HG03460 (cell line): ENCODE data around the gene MAPK6.
A peak's percentile ranks its signal among the peaks of the same experiment; 100 is the strongest.
"Not testable (repeated sequence)": the region's sequence is repeated elsewhere in the genome, so short reads cannot be mapped to it uniquely, and the experiment has no call there.

Source experiments
- ATAC-seq: cut with Tn5 transposase; IDR thresholded peaks from one replicate; pipeline ENCODE4 v1.9.1; 2021; ENCODE audit not compliant: unreplicated experiment

The MAPK6 gene

GRCh38 chr15:52018693-52019393, at the start of gene MAPK6:
TSS of gene MAPK6 (plus strand) at chr15:52019219. CDS start at chr15:52046461, 27,242 bp downstream.
- peak; percentile 64 for ATAC-seq

GRCh38 chr15:51969728-51970127, 49.3 kb upstream of the MAPK6 start:
- ATAC-seq: no peak

DNA sequence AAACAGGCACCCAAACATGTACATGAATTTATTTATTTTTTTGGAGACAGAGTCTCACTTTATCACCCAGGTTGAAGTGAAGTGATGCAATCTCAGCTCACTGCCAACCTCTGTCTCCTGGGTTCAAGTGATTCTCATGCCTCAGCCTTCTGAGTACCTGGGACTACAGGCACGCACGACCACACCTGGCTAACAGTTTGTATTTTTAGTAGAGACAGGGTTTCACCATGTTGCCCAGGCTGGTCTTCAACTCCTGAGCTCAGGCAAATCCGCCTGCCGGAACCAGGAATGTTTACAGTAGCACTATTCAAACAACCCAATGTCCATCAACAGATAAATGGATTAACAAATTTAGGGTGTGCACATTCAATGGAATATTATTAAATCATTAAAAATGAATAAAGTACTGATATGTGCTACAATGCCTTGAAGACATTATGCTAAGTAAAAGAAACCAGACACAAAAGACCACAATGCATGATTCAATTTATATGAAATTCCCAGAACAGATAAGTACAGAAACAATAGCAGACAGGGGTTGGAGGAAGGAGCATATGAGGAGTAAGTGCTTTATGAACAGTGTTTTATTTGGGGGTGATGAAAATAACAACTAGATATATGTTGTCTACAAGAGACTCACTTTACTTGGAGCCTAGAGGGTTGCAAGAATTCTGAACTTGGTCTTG, 48.7 kb upstream of the MAPK6 start:
- ATAC-seq: no peak

DNA sequence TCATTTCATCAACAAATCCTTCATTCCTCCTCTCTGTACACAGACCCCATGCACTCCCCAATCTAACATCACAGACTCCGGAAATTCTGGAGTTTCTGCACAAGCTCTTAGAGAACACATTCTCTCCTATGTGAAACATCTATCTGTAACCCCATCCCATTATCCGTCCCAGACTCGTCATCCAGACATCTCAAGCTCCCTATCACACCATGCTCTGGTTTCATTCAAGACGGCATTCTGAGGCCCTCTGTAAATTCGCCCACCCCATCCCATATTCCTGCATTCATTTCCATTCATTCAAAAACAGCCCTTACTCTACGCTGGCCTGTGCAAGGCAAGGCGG, 48.0 kb upstream of the MAPK6 start:
- peak; percentile 8 for ATAC-seq

DNA sequence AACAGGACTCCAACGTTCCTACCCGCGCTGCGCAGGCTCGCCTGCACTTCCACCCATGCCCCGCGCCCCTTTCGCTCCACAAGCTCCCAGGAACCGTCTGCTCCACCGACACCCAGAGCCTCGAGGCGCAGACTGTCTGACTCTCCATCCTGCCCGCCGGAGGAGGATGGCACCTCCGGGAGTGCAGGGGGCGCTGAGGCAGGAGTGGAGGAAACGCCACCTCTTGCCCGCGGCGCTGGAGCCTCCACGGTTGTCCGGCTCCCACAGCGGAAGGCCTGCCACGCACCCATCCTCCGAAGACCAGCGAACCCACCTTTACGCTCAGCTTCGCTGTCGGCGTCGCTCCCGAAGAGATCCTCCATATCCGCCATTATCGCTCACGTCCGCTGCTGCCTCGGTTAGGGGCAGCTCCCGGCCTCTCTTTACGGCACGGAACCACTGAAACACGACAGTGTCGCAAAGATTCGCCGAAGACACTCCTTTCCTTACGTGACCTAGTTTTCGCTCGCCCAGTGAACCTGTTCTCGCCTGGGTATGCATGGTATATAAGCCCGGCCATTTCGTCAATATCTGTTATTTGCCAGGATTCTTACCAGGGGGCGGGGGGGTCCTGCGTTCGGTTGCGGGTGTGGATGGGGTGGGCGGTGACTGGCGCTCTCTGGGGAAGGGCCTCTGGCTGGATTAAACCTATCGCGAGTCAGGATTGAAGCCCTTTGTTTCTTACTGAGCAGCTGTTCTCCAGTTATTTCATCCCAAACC, 47.5 kb upstream of the MAPK6 start, which contains the start of gene LEO1:
Gene LEO1, minus strand, starts transcription at position 404 of the 759 bp plus-strand sequence. Its CDS starts 33 bp downstream, at position 371.
- ATAC-seq: peak; percentile 82

DNA sequence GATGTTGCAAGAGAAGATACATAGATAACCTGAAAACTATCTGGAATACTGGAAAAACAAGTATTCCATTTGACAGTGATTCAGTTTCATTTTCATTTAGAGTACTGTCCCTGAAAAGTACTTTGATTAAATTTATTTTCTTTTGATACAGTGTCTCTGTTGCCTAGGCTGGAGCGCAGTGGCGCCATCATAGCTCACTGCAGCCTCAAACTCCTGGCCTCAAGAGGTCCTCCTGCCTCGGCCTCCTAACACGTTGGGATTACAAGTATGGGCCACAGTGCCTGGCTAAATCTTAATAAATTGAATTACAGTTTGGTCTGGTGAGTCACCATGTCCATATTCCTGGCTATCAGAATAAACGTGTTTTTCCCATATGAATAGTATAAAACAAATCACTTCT, 45.8 kb upstream of the MAPK6 start:
- no peak for ATAC-seq

GRCh38 chr15:51973775-51974174, 45.2 kb upstream of the MAPK6 start:
- no peak for ATAC-seq

GRCh38 chr15:51982013-51982769, 36.8 kb upstream of the MAPK6 start:
- peak; percentile 93 for ATAC-seq

DNA sequence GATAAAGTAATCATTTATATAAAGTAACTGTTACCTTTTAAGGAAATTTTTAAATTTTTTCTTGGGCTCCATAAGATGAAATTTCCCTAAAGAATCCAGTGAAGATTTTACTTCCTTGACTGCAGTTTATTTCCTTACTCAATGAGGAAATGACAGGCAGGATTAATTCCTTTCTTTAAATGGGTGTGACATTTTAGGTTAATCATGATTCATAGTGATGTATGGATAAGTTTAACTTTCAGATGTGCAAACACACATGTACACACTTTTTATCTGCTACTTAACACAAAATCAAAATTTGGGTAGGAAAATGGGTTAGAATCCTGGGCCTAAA, 36.3 kb upstream of the MAPK6 start:
- ATAC-seq: no peak

- no peak for ATAC-seq
Measured at GRCh38 chr15:51991141-51991540, 27.9 kb upstream of the MAPK6 start.

- ATAC-seq: no peak
Measured at GRCh38 chr15:51992953-51993352, 26.1 kb upstream of the MAPK6 start.

GRCh38 chr15:52002351-52002750, 16.7 kb upstream of the MAPK6 start:
- no peak for ATAC-seq

GRCh38 chr15:52003089-52003488, 15.9 kb upstream of the MAPK6 start:
- not testable (repeated sequence) for ATAC-seq

DNA sequence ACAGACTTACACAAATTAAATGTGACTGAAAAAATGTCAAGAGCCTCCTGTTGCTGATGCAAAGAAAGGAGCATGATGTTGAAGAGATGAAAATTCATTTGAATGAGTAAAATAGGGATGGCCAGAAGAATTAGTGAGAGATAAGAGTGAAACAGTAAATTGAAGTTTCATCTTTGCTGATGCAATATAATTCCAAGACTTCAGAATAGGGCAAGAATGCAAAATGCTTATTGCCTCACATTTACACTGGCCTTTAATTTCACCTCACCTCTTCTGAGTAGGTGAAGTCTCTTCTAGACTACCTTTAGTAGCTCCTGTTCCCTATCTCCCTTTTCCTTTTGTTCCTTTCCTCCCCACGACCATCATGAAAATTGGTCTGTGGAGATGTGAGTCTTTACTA, 15.3 kb upstream of the MAPK6 start:
- ATAC-seq: no peak

GRCh38 chr15:52004806-52005205, 14.2 kb upstream of the MAPK6 start:
- no peak for ATAC-seq

DNA sequence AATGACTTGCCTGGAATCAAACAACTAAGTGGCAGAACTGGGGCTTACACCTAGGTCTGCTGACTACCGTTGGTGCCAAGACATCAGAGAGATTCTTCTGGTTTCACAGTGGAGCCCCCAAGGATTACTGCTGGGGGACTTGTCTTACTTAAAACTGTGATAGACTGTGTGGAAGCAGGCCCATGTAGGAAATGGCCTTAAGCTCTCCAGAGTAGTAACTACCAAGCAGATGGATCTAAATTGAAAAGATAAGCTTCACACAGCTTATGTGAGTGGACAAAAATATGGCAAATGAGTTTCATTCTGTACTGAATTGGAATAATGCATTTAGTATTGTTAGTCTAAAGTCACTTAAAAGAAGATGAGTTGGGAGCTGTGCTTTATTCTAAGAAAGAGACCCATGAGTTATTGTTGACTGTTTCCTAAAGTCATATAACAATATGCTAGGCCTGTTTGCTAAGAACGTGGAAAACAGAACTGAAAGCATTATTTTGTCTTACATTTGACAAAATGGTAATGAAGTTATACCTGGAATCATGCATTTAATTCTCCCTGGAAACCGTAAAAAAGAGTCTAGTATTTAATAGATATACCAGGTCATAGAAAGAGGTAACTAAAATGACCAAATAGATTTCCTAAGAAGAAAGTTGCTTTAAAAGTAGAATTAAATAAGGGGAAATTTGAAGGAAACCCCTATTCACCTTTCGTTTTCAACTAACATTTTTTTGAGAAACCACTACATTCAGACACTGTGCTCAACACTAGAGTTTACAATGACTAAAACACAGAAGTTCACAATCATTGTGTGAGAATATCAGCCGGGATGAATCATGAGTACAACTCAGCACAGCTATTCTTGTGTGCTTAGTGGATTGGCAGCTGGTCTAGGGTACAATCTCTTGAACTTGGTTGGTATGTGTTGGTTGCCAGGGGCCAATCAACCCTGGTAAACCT, 13.0 kb upstream of the MAPK6 start:
- ATAC-seq: peak; percentile 60

DNA sequence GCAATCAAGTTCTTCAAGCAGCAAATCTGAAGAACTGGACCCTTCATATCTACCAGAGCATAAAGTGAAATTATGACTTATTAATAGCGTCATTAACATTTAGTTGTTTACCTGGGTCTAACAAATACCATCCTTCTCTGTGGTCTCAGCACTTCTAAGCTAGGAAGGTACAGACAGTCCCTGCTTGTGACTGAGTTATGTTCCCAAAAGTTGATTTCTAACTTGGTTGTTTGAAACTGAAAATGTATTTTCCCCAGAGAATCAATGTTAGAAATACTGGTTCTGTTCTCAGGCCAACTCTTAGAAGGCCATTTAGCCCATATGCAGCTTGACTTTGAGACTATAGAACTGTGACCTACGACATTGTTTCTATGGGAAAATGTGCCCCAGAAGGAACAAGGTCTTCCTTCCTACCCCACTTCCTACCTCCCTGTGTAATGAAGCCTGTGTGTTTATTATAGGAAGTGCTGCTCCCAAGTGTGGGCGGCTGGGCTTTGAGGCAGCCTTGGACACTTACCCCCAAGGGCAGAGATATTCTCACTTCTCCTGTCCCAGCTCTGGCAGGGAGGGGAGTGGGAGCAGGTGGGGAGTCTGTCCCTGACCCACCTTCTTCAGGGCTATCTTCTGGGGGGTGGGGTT, 12.2 kb upstream of the MAPK6 start:
- peak; percentile 37 for ATAC-seq

- ATAC-seq: no peak
Measured at GRCh38 chr15:52008359-52008697, 10.7 kb upstream of the MAPK6 start.

DNA sequence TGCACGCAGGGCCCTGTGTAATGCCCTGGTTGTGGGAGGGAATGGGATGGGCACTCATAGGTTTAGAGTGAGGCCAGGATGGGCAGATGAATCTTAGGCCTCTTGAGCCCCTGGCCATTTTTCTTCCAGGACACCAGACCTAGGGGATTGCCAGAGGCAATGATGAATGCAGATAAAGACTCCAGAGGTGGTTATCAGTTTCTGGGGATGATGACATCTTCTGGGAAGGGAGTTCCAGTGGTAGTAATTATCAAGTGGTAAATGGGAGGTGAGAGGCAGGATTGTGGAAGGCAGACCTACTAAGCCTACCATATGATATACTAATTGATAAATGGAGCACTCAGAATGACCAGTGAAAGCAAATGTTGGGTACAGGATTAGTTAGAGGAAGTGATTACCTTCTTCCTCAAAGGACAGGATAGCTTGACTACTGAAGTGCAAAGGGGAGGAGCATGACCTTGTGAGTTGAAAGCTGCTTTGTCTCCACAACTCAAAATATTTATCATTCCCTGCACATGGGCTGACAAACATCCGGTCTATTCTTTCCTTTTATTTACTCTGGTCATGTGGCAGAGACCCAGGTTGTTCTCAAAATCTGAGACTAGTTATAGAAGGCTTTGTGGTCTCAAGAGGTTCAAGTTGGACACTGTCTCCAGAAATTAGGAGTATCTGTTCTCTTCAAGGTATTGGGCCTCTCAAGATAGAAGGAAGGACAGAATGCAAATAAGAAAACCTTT, 10.2 kb upstream of the MAPK6 start:
- ATAC-seq: no peak
